ENCODE measurements around the gene HPX. TPM values are rescaled to one million over a fixed set of nuclear protein-coding genes. Genes with fewer than 3 reads are reported as not detected.

Gene HPX
- total and polyA plus RNA-seq, 2 of the 13 experiments (the other 11 are each of a cell fraction or from before 2014, with no cell fraction given) = 9.2 to 57.4 TPM

DNA sequence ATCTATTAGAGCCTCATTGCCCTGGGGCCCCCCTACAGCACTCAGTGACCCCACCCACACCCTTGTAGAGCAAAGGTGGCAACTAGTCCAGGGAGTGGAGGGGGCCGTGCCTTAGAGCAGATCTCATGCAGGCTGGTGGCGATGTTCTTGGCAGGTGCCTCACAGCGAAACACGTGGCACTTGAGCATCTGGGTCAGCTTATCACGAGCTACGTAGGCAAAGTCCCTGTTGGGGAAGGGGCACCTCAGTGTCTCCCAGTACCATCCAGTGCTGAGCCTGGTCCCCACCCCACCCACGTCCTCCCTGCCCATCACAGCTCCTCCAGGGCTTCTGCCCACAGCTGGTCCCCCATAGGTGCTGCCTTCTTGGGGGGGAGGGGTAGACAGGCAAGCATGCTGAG is 39.3 kb downstream of the HPX start:
- TF ChIP-seq ESRRA (CRISPR knock-in tag; IDR thresholded peaks at IDR 0.05; ENCODE audit: low read depth) (no peak), TAF15 (IDR thresholded peaks at IDR 0.05; ENCODE audit: low read depth, low read length, poor library complexity, severe bottlenecking) (no peak), ZBTB1 (CRISPR knock-in tag; IDR thresholded peaks at IDR 0.05; ENCODE audit: borderline replicate concordance) (no peak)
- Histone ChIP-seq H3K36me3 (replicated peaks in 1 of 2; ENCODE audit: control insufficient read depth in 1 of 2, insufficient read depth in 2 of 2, low read length in 2 of 2) (no peaks in the 10 kb centered on the region), H4K20me1 (ENCODE audit: insufficient read depth, low read length) (no peaks in the 10 kb centered on the region), H3K27ac (ENCODE audit: extremely low read length, insufficient read depth, low read length) (no peak overlapping the region), H3K9ac (ENCODE audit: insufficient read depth, low read depth, low read length) (no peak overlapping the region), H3K4me3 (replicated peaks in 1 of 3; ENCODE audit: insufficient read depth in 1 of 3, low read depth in 2 of 3, low read length in 3 of 3) (no peak overlapping the region), H3K9me3 (ENCODE audit: low read length) (no peaks in the 10 kb centered on the region), H3K4me2 (ENCODE audit: low read depth, low read length) (no peak overlapping the region), H3K4me1 (ENCODE audit: insufficient read depth, low read length) (peaks cover 27% of the 10 kb centered on the region), H2AFZ (ENCODE audit: low read length) (no peak overlapping the region), H3K79me2 (ENCODE audit: insufficient read depth, low read length) (no peaks in the 10 kb centered on the region), H3K27me3 (ENCODE audit: control insufficient read depth in 1 of 2, insufficient read depth in 2 of 2, low read length in 2 of 2) (peaks cover 0 to 3% of the 10 kb centered on the region in 2 experiments; a peak in 1 of 5 replicates)
- CTCF ChIA-PET (ENCODE audit: low intra/inter-chr PET ratio, low total read pairs) = no interaction called here
- BruUV-seq (replicated peaks) = no TSS peak
- in situ Hi-C loops (cut with HindIII; ENCODE audit: extremely low pct_ligation_motif_present, low pct_unique_long_range_greater_than_20kb) (no loop called here), intact Hi-C loops (cut with micrococcal nuclease; ENCODE audit: unreplicated experiment) (no loop called here)
- ATAC-seq (no peak), FAIRE-seq (no peak), DNase-seq (ENCODE audit: low spot score) (no peak)
- POLR2A ChIA-PET = interaction anchor here (0.9 to 2.8 kb wide), 3 partner anchors 11 to 18 kb away, joined by 3 to 16 read pairs (median 4); partner anchors contain the start of gene SMPD1
- WGBS (ENCODE audit: low lambda C conversion rate) = 33% methylated on average over 1 of the region's 7 CpGs

- no peak for ATAC-seq
- Histone ChIP-seq H3K27me3 (ENCODE audit: control insufficient read depth in 1 of 2, insufficient read depth in 2 of 2, low read length in 2 of 2) (peaks cover 0 to 3% of the 10 kb centered on the region in 2 experiments; a peak in 1 of 5 replicates), H3K36me3 (replicated peaks in 1 of 2; ENCODE audit: control insufficient read depth in 1 of 2, insufficient read depth in 2 of 2, low read length in 2 of 2) (no peaks in the 10 kb centered on the region), H2AFZ (ENCODE audit: low read length) (no peak overlapping the region), H3K27ac (ENCODE audit: extremely low read length, insufficient read depth, low read length) (no peak overlapping the region), H4K20me1 (ENCODE audit: insufficient read depth, low read length) (no peaks in the 10 kb centered on the region), H3K4me1 (ENCODE audit: insufficient read depth, low read length) (peaks cover 22% of the 10 kb centered on the region), H3K4me3 (replicated peaks in 1 of 3; ENCODE audit: insufficient read depth in 1 of 3, low read depth in 2 of 3, low read length in 3 of 3) (no peak overlapping the region), H3K9ac (ENCODE audit: insufficient read depth, low read depth, low read length) (no peak overlapping the region), H3K79me2 (ENCODE audit: insufficient read depth, low read length) (no peaks in the 10 kb centered on the region), H3K4me2 (ENCODE audit: low read depth, low read length) (no peak overlapping the region), H3K9me3 (ENCODE audit: low read length) (no peaks in the 10 kb centered on the region)
- POLR2A ChIA-PET = interaction anchor here (2.8 kb wide), 1 partner anchor 10 kb away, joined by 16 read pairs; the partner anchor contains the start of gene SMPD1
- no TSS peak for BruUV-seq (replicated peaks)
- CTCF ChIA-PET (ENCODE audit: low intra/inter-chr PET ratio, low total read pairs) = no interaction called here
- intact Hi-C loops (cut with micrococcal nuclease; ENCODE audit: unreplicated experiment) (no loop called here), in situ Hi-C loops (cut with HindIII; ENCODE audit: extremely low pct_ligation_motif_present, low pct_unique_long_range_greater_than_20kb) (no loop called here)
- no peak for DNase-seq (ENCODE audit: low spot score)
- 89% methylated on average over 14 of the region's 15 CpGs for WGBS (ENCODE audit: low lambda C conversion rate)
- no peak for FAIRE-seq
- TF ChIP-seq CHD2 (IDR thresholded peaks at IDR 0.05; ENCODE audit: low read depth, low read length) (no peak), HMGXB4 (CRISPR knock-in tag; IDR thresholded peaks at IDR 0.05; ENCODE audit: borderline replicate concordance in 1 of 2, low read depth in 1 of 2) (no peak), CREB1 (IDR thresholded peaks at IDR 0.05) (no peak), CREB1 (CRISPR knock-in tag; IDR thresholded peaks at IDR 0.05) (no peak), ZSCAN21 (CRISPR knock-in tag; IDR thresholded peaks at IDR 0.05; ENCODE audit: borderline replicate concordance) (no peak), REL (CRISPR knock-in tag; conservative IDR thresholded peaks at IDR 0.05) (no peak), TEF (CRISPR knock-in tag; IDR thresholded peaks at IDR 0.05) (no peak), RBM22 (optimal IDR thresholded peaks at IDR 0.05; ENCODE audit: low read length) (no peak), THAP11 (CRISPR knock-in tag; IDR thresholded peaks at IDR 0.05) (no peak), ZNF883 (CRISPR knock-in tag; IDR thresholded peaks at IDR 0.05; ENCODE audit: not compliant biosample characterization) (no peak), MIER2 (CRISPR knock-in tag; IDR thresholded peaks at IDR 0.05) (no peak), JUN (CRISPR knock-in tag; IDR thresholded peaks at IDR 0.05) (no peak)
Observed at GRCh38 chr11:6400431-6401345, 40.1 kb downstream of the HPX start.

Measured in HepG2 (cell line).